Thyroid gland (tissue), 4 donors: Measurements from ENCODE around the gene COX8A.

Experiments used
- CTCF ChIP-seq, 6 experiments: fragments of 200-600 bp in 3 of 6; fragments of 450-650 bp in 3 of 6; sonication (generic) in 3 of 6; IDR thresholded peaks; one replicate each; pipeline ENCODE4 v1.5.1; 2016 to 2019; ENCODE audit warnings: antibody characterized with exemption in 6 of 6, mild to moderate bottlenecking in 2 of 6, inconsistent platforms in 1 of 6, moderate library complexity in 1 of 6
- POLR2A ChIP-seq, 2 donors: fragments of 450-650 bp; IDR thresholded peaks; one replicate each; pipeline ENCODE4 v1.6.1; 2017; ENCODE audit warnings: antibody characterized with exemption in 2 of 2, mild to moderate bottlenecking in 2 of 2, moderate library complexity in 1 of 2

GRCh38 chr11:63966444-63966843 lies 8.0 kb upstream of the COX8A start:
- no peak for TF ChIP-seq POLR2A (IDR thresholded peaks at IDR 0.05)
- TF ChIP-seq CTCF (IDR thresholded peaks at IDR 0.05), result no peak
